Measurements from ENCODE around the gene PPP2R2B. TPM values are rescaled to one million over a fixed set of nuclear protein-coding genes. Genes with fewer than 3 reads are reported as not detected.

PPP2R2B gene
- total RNA-seq, 4 donors from 2014 or later: 0.20 to 1.9 (median 1.3) TPM

GRCh38 chr5:146892231-146892630 is 13.7 kb upstream of the PPP2R2B start:
- in situ Hi-C loops (cut with MboI; ENCODE audit: low pct_ligation_motif_present in 1 of 4, low pct_unique_long_range_greater_than_20kb in 1 of 4, low sequenced_read_pairs in 3 of 4): no loop called here
- Histone ChIP-seq H3K9me3 (no peaks in the 10 kb centered on the region), H3K4me3 (no peak overlapping the region), H3K36me3 (no peaks in the 10 kb centered on the region), H3K4me1 (no peaks in the 10 kb centered on the region), H3K27ac (no peak overlapping the region), H3K27me3 (no peaks in the 10 kb centered on the region)
- intact Hi-C loops (cut with DNase I; ENCODE audit: low total_unique reads): no loop called here
- whole genome bisulfite sequencing, 2 donors (ENCODE audit: low coverage in 1 of 2): 63 to 81% methylated on average over 3 of the region's 3 CpGs
- TF ChIP-seq POLR2AphosphoS5 (IDR thresholded peaks at IDR 0.05): no peak
- no peak for TF ChIP-seq POLR2A (IDR thresholded peaks at IDR 0.05)
- no peak for DNase-seq

GRCh38 chr5:146891511-146891910 is 13.0 kb upstream of the PPP2R2B start:
- Histone ChIP-seq H3K4me3 (no peak overlapping the region), H3K9me3 (no peaks in the 10 kb centered on the region), H3K36me3 (no peaks in the 10 kb centered on the region), H3K4me1 (no peaks in the 10 kb centered on the region), H3K27ac (no peak overlapping the region), H3K27me3 (no peaks in the 10 kb centered on the region)
- WGBS, 2 donors (ENCODE audit: low coverage in 1 of 2): 73 to 91% methylated on average over 1 of the region's 1 CpG
- no peak for DNase-seq
- intact Hi-C loops (cut with DNase I; ENCODE audit: low total_unique reads): no loop called here
- TF ChIP-seq EP300 (IDR thresholded peaks at IDR 0.05; ENCODE audit: low read depth) (no peak), POLR2A (IDR thresholded peaks at IDR 0.05) (no peak), POLR2AphosphoS5 (IDR thresholded peaks at IDR 0.05) (no peak)
- TF ChIP-seq, protein P1, sequence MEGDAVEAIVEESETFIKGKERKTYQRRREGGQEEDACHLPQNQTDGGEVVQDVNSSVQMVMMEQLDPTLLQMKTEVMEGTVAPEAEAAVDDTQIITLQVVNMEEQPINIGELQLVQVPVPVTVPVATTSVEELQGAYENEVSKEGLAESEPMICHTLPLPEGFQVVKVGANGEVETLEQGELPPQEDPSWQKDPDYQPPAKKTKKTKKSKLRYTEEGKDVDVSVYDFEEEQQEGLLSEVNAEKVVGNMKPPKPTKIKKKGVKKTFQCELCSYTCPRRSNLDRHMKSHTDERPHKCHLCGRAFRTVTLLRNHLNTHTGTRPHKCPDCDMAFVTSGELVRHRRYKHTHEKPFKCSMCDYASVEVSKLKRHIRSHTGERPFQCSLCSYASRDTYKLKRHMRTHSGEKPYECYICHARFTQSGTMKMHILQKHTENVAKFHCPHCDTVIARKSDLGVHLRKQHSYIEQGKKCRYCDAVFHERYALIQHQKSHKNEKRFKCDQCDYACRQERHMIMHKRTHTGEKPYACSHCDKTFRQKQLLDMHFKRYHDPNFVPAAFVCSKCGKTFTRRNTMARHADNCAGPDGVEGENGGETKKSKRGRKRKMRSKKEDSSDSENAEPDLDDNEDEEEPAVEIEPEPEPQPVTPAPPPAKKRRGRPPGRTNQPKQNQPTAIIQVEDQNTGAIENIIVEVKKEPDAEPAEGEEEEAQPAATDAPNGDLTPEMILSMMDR (IDR thresholded peaks at IDR 0.05): no peak
- in situ Hi-C loops (cut with MboI; ENCODE audit: low pct_ligation_motif_present in 1 of 4, low pct_unique_long_range_greater_than_20kb in 1 of 4, low sequenced_read_pairs in 3 of 4): no loop called here

DNA sequence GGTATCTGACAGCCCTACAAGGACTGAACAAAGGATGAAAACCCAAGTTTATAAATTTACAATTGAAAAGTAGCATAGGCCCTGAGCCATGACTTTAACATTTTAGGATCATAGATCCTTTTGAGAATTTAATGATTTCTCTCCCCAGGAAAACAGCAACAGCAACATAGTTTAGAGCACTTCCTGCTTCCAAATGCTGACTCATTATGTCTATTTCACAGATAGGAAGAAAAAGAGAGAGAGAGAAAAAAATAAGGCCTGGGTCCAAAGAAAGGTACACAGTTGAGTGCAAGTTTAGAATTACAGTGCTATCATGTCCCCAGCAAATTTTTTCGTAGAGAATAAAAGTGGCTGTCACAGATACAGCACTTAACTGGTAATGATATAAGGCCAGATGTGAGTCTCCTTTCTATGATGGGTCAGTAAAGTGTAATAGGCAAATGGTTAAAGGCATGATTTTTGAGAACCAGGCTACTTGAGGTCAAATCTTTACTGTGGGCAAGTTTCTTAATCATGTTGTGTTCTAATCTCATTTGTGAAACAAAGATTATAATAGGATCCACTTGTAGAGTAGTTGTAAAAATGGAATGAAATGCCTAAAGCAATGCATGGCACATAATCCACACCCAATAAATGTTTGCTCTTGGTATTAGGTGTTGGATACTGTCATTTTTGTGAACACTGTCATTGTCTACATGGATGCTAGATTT is 12.3 kb upstream of the PPP2R2B start:
- Histone ChIP-seq H3K9me3 (no peaks in the 10 kb centered on the region), H3K36me3 (no peaks in the 10 kb centered on the region), H3K27ac (no peak overlapping the region), H3K4me3 (no peak overlapping the region), H3K4me1 (no peaks in the 10 kb centered on the region), H3K27me3 (no peaks in the 10 kb centered on the region)
- 63 to 71% methylated on average over 1 of the region's 1 CpG for WGBS, 2 donors (ENCODE audit: low coverage in 1 of 2)
- DNase-seq: no peak
- intact Hi-C loops (cut with DNase I; ENCODE audit: low total_unique reads): no loop called here
- in situ Hi-C loops (cut with MboI; ENCODE audit: low pct_ligation_motif_present in 1 of 4, low pct_unique_long_range_greater_than_20kb in 1 of 4, low sequenced_read_pairs in 3 of 4): no loop called here
- TF ChIP-seq EP300 (IDR thresholded peaks at IDR 0.05; ENCODE audit: low read depth): no peak
- no peak for TF ChIP-seq POLR2A (IDR thresholded peaks at IDR 0.05)
- no peak for TF ChIP-seq POLR2AphosphoS5 (IDR thresholded peaks at IDR 0.05)

- no peaks in the 10 kb centered on the region for H3K4me1 ChIP-seq
- no peaks in the 10 kb centered on the region for H3K27me3 ChIP-seq
- no peak overlapping the region for H3K27ac ChIP-seq
- H3K4me3 ChIP-seq: no peak overlapping the region
- intact Hi-C loops (cut with DNase I; ENCODE audit: low total_unique reads): no loop called here
- no peak for DNase-seq
- no peaks in the 10 kb centered on the region for H3K36me3 ChIP-seq
- in situ Hi-C loops (cut with MboI; ENCODE audit: low pct_ligation_motif_present in 1 of 4, low pct_unique_long_range_greater_than_20kb in 1 of 4, low sequenced_read_pairs in 3 of 4): no loop called here
- no peak for TF ChIP-seq POLR2AphosphoS5 (IDR thresholded peaks at IDR 0.05)
- no peak for TF ChIP-seq EP300 (IDR thresholded peaks at IDR 0.05; ENCODE audit: low read depth)
- TF ChIP-seq POLR2A (IDR thresholded peaks at IDR 0.05): no peak
- TF ChIP-seq, protein P1 (IDR thresholded peaks at IDR 0.05): no peak
- 67 to 79% methylated on average over 2 of the region's 2 CpGs for WGBS, 2 donors (ENCODE audit: low coverage in 1 of 2)
- H3K9me3 ChIP-seq: no peaks in the 10 kb centered on the region
Measured at GRCh38 chr5:146890066-146890465, 11.5 kb upstream of the PPP2R2B start.

DNA sequence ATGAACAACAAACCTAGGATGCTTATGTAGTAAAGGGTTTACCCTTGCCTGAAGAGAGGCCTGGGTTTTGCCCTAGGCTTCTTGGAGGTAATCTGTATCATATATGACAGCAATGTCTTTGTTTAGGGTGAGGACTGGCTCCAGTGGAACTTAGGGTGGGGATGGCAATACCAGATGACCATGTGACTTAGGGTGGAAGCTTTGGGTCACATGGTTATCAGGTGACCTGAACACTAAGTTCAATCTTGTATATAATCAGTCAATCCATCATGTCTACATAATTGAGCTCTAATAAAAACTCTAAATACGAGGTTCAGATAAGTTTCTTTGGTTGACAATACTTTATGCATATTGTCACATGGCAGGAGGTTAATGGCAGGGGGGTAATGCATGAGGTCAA is 10.6 kb upstream of the PPP2R2B start:
- Histone ChIP-seq H3K9me3 (no peaks in the 10 kb centered on the region), H3K27me3 (no peaks in the 10 kb centered on the region), H3K4me3 (no peak overlapping the region), H3K4me1 (no peaks in the 10 kb centered on the region), H3K27ac (no peak overlapping the region), H3K36me3 (no peaks in the 10 kb centered on the region)
- WGBS, 2 donors (ENCODE audit: low coverage in 1 of 2): 34% methylated on average over 1 of the region's 1 CpG; no CpG with 5 or more reads in 1 of the 2 donors
- DNase-seq: no peak
- in situ Hi-C loops (cut with MboI; ENCODE audit: low pct_ligation_motif_present in 1 of 4, low pct_unique_long_range_greater_than_20kb in 1 of 4, low sequenced_read_pairs in 3 of 4): no loop called here
- intact Hi-C loops (cut with DNase I; ENCODE audit: low total_unique reads): no loop called here
- TF ChIP-seq POLR2AphosphoS5 (IDR thresholded peaks at IDR 0.05): no peak

Measured in transverse colon (tissue), 4 donors.